K562 (cell line): ENCODE results near the gene LCN15. TPM values are rescaled to one million over a fixed set of nuclear protein-coding genes. Genes with fewer than 3 reads are reported as not detected.

ENCODE experiments used
- BDP1 ChIP-seq: IDR thresholded peaks from 3 replicates; pipeline ENCODE4 v1.6.1; 2011; ENCODE audit not compliant: insufficient read length, insufficient read depth
- BRD9 ChIP-seq: fragments of 450-650 bp; IDR thresholded peaks from 2 replicates; pipeline ENCODE4 v1.6.1; 2018; ENCODE audit warnings: low read depth; ENCODE audit not compliant: partially characterized antibody
- CHD2 ChIP-seq: IDR thresholded peaks from 2 replicates; pipeline ENCODE4 v1.6.1; 2011; ENCODE audit warnings: low read depth, low read length
- EGR1 ChIP-seq: fragments of 450-650 bp; conservative IDR thresholded peaks from 2 replicates; pipeline ENCODE4 v1.6.1; 2017; ENCODE audit warnings: mild to moderate bottlenecking
- HDAC1 ChIP-seq, 2 experiments: fragments of 450-650 bp; IDR thresholded peaks; 2 replicates each; pipeline ENCODE4 v1.6.1; 2016 to 2017; ENCODE audit warnings: inconsistent platforms in 1 of 2, mild to moderate bottlenecking in 1 of 2, moderate library complexity in 1 of 2
- MAZ ChIP-seq, 2 experiments: fragments of 450-650 bp in 1 of 2; sonication (generic) in 1 of 2; formaldehyde crosslinking; IDR thresholded peaks in 1 of 2; conservative IDR thresholded peaks in 1 of 2; 2 replicates each; pipeline versions ENCODE4 v1.4.0 to v1.5.0; 2020; ENCODE audit warnings: mild to moderate bottlenecking in 1 of 2, missing genetic modification reagents in 1 of 2
- NFYB ChIP-seq: IDR thresholded peaks from 2 replicates; pipeline ENCODE4 v1.6.1; 2011; ENCODE audit warnings: mild to moderate bottlenecking, moderate library complexity; ENCODE audit not compliant: insufficient read length; ENCODE audit errors: extremely low read depth
- PCBP1 ChIP-seq: fragments of 200-400 bp; formaldehyde crosslinking; IDR thresholded peaks from 2 replicates; pipeline ENCODE4 v1.6.1; 2018; ENCODE audit warnings: mild to moderate bottlenecking, low read depth, low read length; ENCODE audit not compliant: poor library complexity, severe bottlenecking
- RAD21 ChIP-seq, 2 experiments: fragments of 250-450 bp in 1 of 2; fragments of 450-650 bp in 1 of 2; sonication (Bioruptor Pico) in 1 of 2; formaldehyde crosslinking in 1 of 2; IDR thresholded peaks in 1 of 2; conservative IDR thresholded peaks in 1 of 2; 2 replicates each; pipeline versions ENCODE4 v1.4.0 to v1.8.0; 2020 to 2022; ENCODE audit warnings: mild to moderate bottlenecking in 2 of 2, moderate library complexity in 1 of 2
- SUPT5H ChIP-seq: fragments of 450-650 bp; IDR thresholded peaks from 2 replicates; pipeline ENCODE4 v1.6.1; 2016
- ZBTB40 ChIP-seq, 2 experiments: fragments of 450-650 bp in 1 of 2; sonication (generic) in 1 of 2; formaldehyde crosslinking in 1 of 2; IDR thresholded peaks; 2 replicates each; pipeline versions ENCODE4 v1.7.1 to v1.9.0; 2016 to 2022; ENCODE audit warnings: inconsistent platforms in 1 of 2, mild to moderate bottlenecking in 1 of 2, missing genetic modification reagents in 1 of 2
- ZNF133 ChIP-seq: fragments of 250-450 bp; sonication (Bioruptor Pico); IDR thresholded peaks from 2 replicates; pipeline ENCODE4 v1.4.0; 2020; ENCODE audit warnings: mild to moderate bottlenecking
- ZNF184 ChIP-seq: sonication (generic); formaldehyde crosslinking; IDR thresholded peaks from 2 replicates; pipeline ENCODE4 v1.5.0; 2020; ENCODE audit warnings: missing genetic modification reagents
- polyA plus RNA-seq, 8 experiments: library from polyadenylated mRNA; depleted of rRNA in 4 of 8; stranded (reverse) in 5 of 8; unstranded in 3 of 8; fragments of >200 nt; fragmentation: Nextera tagmentation in 2 of 8; fragmentation: Illumina TruSeq in 1 of 8; extraction: Ambion mirVana in 2 of 8; extraction: Trizol in 1 of 8; gene quantifications; 2 replicates each; pipeline versions ENCODE4 v1.2.1 to v1.2.3, GENCODE V29; 2011 to 2014; ENCODE audit warnings: inconsistent platforms in 1 of 8, missing spikeins in 1 of 8
- total RNA-seq, 7 experiments: library from RNA; depleted of rRNA in 6 of 7; stranded (reverse); fragments of >200 nt in 6 of 7; fragmentation: Illumina TruSeq in 2 of 7; extraction: Trizol in 2 of 7; gene quantifications; 2 replicates each; pipeline versions ENCODE4 v1.2.1 to v1.2.3, GENCODE V29; 2011 to 2021; ENCODE audit warnings: low replicate concordance in 1 of 7
- TF ChIP-seq, protein P1 (sequence below): sonication (generic); formaldehyde crosslinking; IDR thresholded peaks from 2 replicates; pipeline ENCODE4 v1.8.0; 2022; ENCODE audit warnings: missing genetic modification reagents, mild to moderate bottlenecking, moderate library complexity, borderline replicate concordance
- TF ChIP-seq, protein P2 (sequence below), 2 experiments: fragments of 450-650 bp; IDR thresholded peaks; 2 replicates each; pipeline ENCODE4 v1.6.1; 2016

The LCN15 gene
- total and polyA plus RNA-seq, 9 of the 15 experiments (the other 6 are each of a cell fraction or from before 2014, with no cell fraction given): 0.66 TPM; not detected in 8

GRCh38 chr9:136787690-136788400 lies 23.5 kb upstream of the LCN15 start (continued):
- TF ChIP-seq ZBTB40 (IDR thresholded peaks at IDR 0.05) (0 out of 2 replicates have a peak, but pooled peaks have one; percentile 15), ZBTB40 (CRISPR knock-in tag; IDR thresholded peaks at IDR 0.05) (no peak), EGR1 (peak; percentile 64), ZNF184 (CRISPR knock-in tag) (no peak), CHD2 (no peak), BDP1 (no peak), ZNF133 (no peak), NFYB (no peak), MAZ (CRISPR knock-in tag; conservative IDR thresholded peaks at IDR 0.05 in 1 of 2, IDR thresholded peaks at IDR 0.05 in 1 of 2) (peak; percentile 19 to 60; a peak in 1 of 4 replicates), SUPT5H (no peak), HDAC1 (IDR thresholded peaks at IDR 0.05) (0 out of 4 replicates have a peak, but pooled peaks of 1 of the 2 experiments have one; percentile 27), RAD21 (CRISPR knock-in tag; conservative IDR thresholded peaks at IDR 0.05 in 1 of 2, IDR thresholded peaks at IDR 0.05 in 1 of 2) (peak; percentile 87 to 89), PCBP1 (no peak), BRD9 (peak; percentile 74)
- TF ChIP-seq, protein P1, sequence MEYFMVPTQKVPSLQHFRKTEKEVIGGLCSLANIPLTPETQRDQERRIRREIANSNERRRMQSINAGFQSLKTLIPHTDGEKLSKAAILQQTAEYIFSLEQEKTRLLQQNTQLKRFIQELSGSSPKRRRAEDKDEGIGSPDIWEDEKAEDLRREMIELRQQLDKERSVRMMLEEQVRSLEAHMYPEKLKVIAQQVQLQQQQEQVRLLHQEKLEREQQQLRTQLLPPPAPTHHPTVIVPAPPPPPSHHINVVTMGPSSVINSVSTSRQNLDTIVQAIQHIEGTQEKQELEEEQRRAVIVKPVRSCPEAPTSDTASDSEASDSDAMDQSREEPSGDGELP (CRISPR knock-in tag): peak; percentile 52; the same call in 1 of the 2 replicates
- TF ChIP-seq, protein P2, sequence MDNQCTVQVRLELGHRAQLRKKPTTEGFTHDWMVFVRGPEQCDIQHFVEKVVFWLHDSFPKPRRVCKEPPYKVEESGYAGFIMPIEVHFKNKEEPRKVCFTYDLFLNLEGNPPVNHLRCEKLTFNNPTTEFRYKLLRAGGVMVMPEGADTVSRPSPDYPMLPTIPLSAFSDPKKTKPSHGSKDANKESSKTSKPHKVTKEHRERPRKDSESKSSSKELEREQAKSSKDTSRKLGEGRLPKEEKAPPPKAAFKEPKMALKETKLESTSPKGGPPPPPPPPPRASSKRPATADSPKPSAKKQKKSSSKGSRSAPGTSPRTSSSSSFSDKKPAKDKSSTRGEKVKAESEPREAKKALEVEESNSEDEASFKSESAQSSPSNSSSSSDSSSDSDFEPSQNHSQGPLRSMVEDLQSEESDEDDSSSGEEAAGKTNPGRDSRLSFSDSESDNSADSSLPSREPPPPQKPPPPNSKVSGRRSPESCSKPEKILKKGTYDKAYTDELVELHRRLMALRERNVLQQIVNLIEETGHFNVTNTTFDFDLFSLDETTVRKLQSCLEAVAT (IDR thresholded peaks at IDR 0.05): 0 out of 4 replicates have a peak, but pooled peaks of 1 of the 2 experiments have one; percentile 40
